ENCODE data around the gene ROR2.

ROR2 gene

DNA sequence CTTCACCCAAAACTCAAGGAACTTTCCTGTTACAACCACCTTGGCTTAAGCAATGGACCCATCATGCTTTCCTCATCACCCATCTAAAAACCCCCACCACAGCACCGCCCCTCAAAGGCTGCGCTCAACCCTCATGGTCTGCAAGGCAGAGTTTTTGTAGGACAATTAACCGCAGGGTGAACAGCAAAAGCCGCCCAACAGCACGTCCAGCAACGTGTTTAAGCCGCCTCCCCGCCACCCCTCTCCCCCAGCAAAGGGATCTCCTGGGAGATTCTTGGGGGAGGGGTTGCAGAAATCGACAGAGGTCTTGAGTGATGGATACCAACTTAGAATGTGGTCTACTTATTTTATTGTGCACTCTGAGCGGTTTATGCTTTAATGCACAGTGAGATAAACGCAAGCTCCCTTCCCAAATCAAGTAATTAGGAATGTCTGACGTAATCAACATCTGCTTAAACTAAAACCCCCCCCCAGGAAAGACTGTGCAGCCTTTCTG is 1.9 kb downstream of the ROR2 start:
- no peak for DNase-seq

DNA sequence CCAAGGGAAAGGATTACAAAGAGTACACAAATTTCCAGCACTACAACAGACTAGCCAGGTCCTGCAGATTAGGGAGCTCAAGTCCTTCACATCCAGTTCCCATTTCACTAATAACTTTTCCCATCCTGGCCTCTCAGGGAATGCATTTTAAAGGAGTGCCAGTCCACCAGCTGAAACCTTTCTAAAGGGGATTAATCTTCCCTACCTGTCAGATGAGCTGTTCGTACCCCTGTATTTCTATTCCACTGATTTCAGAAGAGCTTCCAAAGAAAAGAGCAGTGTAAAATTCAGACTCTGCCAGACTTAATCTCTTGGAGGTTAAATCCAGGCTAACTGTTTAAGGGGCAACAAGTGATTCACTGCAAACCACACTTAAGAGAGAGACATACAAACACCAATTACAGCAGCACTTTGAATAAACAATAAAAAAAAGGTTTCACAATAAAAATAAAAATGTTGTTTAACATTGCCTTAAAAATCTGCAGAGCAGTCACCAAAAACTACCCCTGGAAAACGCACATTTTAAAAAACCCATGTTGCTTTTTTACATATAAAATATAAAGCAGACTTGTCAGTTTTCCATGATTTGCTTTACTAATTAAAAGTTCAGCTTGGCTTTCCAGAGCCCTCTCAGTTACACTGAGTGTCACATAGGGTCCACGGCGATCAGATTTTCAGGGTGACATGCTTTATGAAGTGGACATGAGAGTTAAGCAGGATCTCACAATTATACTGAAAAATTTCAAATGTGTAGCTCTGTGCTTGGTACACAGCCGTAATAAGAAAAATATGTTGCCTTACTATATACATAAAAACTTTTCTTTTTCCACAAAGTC is 3.2 kb downstream of the ROR2 start:
- no peak for DNase-seq

DNA sequence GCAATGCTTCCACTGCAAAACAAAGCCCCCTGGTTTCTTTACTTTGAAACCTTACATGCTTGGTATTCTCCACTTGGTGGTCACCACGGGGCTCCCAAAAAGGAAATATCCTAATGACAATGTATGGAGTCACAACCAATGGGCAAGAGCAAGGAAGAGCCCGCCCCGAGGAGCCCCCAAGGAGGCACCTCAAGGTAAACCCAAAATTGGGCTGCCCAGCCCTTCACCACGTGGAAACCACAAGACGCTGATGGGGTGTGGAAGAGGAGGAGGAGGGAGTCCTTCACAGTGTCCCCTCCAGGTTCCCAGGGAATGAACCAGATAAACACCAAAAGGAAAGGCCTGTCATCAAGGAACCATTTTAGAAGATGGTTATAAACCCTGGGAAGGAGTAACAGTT is 3.8 kb downstream of the ROR2 start:
- DNase-seq: no peak

DNA sequence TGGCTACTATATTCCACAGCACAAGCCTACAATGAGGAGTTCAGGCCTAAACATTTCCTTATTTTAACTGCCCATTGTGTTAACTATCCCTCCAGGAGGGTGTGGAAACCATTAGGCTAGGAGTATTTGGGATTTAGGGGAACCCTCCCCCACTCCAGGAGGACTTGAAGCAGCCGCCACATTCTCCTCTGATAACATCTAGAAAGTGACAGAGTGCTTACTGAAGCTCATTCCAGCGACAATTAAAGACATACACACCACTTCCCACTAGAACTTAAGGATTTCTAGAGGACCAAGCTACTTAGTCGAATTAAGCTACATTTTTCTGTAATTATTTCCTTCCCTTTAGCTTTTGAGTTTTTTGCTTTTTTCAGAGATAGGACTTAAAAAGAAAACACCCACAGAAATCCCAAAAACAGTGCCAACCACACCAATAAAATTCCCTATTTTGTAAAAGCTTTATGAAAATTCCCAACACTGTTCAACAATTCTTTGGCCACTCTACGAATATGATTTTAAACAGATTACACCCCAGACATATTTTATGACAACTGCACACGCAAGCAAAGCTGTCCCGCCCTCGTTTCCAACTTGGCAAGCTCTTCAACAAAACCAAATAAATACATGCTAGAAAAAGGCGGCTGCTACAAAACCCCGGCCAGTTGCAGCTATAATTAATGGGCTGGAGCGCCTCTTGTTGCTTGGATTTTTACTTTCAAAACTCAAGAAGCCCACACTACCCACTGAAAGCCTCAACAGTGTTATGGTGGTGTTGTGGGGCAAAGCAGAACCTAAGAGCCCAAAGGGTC is 4.5 kb downstream of the ROR2 start:
- DNase-seq: no peak

DNA sequence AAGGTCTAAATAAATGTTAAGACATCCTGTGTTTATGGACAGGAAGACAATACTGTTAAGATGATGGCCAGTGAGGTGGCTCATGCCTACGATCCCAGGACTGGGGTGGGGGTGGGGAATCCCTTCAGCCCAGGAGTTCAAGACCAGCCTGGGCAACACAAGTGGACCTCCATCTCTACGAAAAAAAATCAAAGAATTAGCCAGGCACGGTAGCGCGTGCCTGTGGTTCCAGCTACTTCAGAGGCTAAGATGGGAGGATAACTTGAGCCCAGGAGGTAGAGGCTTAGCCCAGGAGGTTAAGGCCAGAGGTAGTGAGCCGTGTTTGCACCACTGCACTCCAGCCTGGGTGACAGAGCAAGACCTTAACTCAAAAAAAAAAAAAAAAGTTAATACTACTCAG is 5.3 kb downstream of the ROR2 start:
- no peak for DNase-seq

DNA sequence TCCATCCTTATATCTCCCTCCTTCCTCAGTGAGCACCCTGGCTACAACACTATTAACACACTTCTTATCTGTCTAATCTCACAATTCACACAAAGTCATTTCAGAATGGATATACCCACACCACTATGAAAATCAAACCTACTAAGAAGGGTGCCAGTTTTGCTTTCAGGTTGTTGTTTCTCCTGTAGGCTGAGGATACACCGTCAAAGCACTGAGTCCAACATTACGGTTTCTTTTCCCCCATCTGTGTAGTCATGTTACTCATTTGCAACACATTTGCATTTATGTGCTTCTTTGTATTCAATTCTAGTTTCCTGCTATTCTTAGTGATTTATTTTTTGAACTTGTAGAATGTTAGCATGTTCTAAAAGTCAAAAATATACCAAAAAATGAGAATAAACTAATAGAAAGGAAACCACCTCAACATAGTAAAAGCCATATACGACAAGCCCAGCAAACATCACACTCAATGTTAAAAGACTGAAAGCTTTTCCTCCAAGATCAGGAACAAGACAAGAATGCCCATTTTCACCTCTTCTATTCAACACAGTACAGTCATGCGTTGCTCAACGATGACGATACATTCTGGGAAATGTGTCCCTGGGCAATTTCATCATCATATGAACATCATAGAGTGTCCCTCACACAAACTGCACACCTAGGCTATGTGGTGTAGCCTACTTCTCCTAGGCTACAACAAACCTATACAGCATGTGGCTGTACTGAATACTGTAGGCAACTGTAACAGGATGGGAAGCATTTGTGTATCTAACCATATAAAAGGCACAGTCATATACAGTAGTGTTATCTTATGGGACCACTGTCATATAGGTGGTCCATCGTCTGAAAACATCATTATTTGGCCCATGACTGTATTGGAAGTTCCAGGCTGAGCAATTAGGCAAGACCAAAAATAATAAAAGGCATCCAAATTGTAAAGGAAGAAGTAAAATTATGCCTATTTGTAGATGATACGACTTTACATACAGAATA is 6.3 kb downstream of the ROR2 start:
- DNase-seq: no peak

DNA sequence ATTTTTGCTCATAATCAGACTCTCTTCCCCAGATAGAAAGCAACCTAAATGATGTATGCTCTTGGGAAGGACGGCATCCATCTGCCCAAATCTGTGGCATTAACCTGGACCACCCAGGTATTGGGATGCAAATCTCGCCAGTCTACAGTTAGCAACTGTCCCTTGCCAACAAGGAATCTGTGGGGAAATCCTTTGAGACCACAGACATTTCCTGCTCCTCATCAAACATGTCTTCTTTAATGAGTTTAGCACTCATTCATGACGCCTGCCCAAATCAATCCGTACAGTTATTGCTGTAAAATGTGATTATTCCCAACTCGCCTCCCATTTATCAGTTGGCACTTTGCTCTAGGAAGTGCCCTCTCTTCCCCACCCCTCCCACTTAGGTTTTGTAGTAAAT is 7.8 kb downstream of the ROR2 start:
- no peak for DNase-seq

DNA sequence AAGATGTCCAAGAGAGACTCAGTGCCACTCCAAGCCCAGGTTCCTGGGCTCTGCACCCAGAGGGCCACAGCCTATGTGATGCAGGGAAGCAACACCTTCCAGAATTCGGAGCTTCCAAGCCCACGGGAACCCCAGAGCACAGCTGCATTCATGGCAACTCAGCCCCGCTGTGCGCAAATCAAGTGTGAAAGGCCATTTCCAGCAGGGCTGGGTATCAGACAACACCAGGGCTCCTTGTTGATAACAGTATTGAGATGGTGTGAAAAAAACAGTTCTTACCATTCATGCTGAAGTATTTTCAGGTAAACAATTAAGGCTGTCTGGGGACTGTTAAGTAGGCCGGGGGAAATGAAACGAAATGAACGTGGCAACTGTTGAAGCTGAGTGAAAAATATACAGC is 10.1 kb downstream of the ROR2 start:
- no peak for DNase-seq

DNA sequence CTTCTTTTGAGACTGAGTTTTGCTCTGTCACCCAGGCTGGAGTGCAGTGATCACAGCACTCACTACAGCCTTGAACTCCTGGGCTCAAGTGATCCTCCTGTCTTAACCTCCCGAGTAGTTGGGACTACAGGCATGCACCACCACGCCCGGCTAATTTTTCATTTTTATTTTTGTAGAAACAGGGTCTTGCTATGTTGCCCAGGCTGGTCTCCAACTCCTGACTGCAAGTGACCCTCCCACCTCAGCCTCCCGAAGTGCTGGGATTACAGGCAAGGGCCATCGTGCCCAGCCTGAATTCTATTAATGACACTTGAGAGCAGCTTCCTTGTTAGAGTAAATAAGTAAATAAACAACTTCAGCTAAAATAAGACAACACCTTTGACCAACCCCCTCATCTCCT is 12.3 kb downstream of the ROR2 start:
- no peak for DNase-seq

DNA sequence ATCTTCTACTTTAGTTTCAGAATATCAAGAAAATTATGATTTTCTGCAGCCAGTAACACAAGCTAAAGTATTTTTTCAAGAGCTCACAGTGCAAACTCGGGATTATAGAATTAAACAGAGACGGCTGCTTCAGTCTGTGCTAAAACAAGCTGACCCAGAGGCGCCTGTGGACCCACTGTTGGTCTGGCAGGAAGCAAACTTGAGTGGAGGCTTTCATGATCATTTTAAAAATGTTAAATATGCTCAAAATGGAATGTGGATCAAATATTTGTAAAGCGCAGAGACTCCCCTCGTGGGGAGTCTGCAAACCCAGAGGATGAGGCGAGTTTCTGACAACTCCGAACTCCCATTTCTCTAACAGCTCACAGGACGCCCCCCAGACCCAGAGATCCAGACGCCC is 13.0 kb downstream of the ROR2 start:
- DNase-seq: no peak

DNA sequence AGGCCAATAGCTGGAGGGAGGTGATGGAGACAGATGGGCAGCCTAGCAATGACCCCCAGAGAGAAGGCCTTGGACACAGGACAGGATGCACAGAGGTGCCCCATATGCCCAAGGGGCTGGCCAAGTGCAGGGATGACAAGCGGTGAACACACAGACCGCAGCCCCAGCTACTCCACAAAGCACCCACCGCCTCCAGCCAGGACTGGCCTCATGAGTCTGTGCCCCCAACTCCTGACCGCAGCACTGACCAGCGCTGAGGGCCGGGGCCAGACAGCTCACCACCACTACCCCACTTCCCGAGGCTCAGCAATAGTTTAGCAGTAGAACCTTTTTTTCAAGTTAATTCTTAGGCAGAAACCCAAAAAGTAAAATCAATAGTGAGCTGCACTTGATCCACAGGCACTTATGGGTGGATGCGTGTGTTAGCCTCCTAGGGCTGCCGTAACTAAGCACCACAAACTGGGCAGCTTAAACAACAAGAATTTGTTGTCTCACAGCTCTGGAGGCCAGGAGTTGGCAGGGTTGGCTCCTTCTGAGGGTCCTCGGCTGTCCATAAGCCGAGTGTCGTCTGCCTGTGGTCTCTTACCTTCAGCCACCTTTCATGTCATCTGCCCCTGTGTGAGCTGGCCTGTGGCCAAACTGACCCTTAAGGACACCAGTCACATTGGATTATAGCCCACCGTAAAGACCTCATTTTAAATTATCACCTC is 14.1 kb downstream of the ROR2 start:
- DNase-seq: no peak

DNA sequence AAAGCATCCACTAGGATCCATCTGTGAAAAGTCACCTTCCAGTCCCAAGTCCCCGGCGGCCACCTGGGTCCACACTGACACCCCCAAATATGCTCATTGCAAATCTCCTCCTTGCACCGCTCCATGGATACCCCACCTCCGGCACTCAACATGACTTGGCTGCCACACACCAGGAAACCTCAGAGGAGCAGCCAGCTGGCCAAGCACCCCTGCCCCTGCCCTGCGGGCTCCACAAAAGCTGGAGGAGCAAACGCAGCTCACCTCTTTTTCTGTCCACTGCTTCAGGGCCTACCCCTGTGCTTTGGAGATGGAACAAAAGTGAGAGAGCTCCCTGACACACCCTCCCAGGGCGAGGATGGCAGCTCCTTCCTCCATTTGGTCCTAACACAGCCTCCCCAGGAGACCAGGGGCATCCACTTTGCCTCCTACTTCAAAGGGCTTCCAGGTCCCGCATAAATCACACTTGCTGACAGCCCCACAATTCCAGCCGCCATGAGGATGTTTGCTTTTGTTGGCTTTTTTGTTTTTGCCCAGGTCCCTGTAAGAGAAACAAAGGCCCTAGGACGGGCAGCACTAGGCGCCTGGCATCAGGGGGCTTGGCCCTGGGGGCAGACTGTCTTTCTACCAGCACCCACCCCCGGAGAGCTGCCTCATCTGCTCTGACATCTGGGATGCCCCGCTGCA is 14.8 kb downstream of the ROR2 start:
- DNase-seq: no peak

DNA sequence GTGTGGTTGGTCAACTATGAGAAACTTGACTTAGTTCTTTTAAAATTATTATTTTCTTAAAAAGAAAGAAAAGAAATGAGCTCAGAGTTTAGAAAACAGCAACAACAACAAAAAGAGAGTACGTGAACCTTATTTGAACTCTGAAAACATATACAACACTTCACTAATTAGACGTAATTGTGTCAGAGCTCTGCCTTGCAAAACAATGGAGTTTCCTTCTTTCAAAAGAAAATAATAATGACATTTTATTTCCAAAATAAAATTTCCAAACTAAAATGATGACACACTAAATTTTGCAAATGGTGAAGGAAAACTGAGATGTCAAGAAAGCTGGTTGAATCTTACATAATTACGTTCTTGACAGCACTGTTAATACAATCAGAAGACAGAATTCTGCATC is 15.4 kb downstream of the ROR2 start:
- no peak for DNase-seq

DNA sequence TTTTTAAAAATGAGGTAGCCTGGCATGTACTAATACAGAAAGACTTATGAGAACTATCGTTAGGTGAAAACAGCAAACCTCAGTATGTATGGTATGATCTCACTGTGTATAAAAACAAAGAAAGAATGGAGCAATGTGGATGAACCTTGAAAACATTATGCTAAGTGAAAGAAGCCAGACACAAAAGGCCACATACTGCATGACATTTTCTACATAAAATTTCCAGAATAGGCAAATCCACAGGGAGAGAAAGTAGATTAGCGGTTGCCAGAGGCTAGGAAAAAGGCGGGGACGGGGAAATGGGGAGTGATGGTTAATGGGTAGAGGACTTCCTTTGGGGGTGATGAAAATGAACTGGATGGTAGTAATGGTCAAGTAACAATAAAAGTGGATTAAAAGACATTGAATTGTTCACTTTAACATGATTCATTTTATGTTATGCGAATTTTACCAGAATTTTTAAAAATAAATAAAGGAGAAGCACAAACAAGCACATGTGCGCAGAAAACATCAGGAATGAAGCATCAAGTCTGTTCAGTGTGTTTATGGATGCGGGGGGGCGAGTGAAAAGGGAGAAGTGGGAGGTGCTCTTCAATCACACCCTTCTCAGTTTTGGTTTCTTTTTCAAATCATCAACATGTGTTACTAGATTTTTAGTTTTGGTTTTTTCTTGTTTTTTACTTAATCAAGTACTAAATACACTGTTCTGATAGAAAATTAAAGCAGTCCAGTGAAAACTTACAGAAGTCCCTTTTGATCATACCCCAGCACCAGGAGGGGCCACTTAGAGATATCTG is 16.3 kb downstream of the ROR2 start:
- no peak for DNase-seq

DNA sequence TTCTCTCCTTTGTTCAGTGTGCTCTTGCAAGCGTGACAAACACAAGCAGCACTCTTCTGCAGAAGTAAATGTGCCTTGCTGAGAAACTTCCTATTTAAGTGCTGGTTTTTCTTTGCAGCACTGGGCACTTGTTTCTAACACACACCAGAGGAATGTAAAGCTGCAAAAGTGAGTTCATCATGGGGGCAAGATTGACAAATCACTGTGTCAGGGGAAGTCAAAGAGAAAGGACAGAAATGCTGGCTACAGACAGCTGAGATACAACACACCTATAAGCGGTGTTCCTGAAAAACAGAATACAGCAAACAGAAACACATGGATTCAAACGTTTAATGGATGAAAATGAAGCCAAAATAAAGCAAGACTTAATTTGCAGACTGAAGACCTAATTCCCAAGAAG is 19.6 kb downstream of the ROR2 start:
- DNase-seq: no peak

DNA sequence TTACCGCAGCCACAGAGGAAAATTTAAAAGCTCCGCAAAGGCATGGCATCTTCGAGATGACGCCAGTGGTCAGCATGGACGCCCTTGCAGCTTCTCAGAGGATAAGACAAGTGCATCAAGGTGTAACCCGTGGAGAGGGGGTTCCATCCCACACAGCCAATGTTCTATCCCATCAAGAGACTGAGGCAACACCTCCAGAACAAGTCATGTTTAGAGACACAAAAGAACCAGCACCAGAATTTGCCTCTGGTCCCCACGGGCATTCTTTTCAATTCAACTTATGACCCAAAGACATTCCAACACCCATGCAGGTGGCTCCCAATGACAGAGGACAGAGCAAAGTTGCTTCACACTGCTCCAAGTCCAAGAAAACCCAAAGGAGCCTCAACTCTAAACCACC is 20.7 kb downstream of the ROR2 start:
- no peak for DNase-seq

DNA sequence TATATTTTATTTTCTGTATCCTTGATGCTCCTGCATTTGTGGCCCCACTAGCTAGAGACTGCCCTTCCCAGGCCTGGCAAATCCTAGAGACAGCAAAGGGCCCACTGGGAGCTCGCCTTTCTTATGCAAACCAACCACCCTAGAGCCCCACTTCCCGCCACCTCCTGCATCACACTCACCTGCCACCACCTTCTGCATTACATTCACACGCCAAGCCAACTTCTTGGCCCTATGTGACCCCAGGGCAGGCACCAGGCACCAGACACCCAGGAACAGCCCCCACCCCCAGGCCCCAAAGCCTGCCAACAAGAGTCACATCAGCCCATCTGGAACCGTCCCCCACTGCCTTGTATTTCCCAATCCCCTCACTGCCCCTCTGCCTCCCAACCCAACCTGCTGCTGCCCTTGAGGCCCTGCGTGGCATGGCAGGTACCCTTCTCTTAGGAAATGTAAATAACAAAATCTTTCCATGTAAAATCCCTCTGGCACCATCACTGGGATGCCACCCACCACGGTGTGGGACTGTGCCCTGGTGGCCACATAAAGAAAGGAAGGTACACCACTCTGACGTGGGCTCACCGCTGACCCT is 22.0 kb downstream of the ROR2 start:
- DNase-seq: no peak

DNA sequence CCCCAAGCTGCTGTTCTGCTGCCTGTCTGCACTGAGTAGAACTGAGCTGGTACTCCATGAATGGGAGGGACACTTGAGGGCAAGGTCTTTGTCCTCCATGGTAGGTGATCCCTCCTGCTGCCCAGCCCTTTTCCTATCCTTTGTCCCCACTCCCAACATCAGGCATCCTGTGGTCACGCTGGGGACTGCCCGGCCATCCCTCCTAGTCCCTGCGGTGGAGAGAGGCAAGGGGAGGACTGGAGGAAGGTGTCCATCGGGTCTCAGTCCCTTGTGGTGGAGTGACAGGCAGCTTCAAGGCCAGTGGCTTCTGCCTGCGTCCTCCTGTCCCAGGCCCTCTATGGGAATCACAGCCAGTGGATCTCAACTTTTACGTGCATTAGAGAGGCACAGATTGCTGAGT is 25.9 kb downstream of the ROR2 start:
- DNase-seq: no peak

DNA sequence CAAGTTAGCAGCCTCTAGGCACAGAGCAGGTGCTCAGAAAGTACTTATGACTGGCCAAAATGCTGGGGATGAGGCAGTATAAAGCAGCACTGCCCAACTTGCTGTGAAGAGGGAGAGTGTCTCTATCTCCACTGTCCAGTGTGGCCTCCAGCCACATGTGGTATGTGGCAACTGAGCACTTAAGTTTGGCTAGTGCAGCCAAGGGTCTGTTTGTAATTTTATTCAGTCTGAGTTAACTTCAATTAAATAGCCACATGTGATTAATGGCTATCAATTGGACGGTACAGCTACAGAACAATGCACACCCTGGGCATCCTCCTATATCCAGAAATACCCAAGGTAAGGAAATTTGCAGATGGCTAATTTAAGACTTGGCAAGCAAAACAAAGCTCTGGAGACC is 26.9 kb downstream of the ROR2 start:
- no peak for DNase-seq

DNA sequence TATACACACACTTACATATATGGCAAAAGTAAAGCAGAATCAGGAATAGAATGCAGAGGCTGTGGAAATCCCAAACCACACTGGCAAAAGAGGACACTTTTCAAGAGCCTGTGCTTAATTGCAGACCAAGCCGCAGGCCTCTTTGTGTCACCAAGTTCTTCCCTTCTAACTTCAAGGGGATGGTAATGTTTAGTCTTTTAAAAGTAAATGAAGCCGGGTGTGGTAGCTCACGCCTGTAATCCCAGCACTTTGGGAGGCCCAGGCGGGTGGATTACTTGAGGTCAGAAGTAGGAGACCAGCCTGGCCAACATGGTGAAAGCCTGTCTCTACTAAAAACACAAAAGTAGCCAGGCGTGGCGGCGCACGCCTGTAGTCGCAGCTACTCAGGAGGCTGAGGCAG is 28.7 kb downstream of the ROR2 start:
- DNase-seq: no peak
